GM18508 (cell line): ENCODE results near the gene MAGI1.

ENCODE experiments used
- ATAC-seq: cut with Tn5 transposase; IDR thresholded peaks from one replicate; pipeline ENCODE4 v1.9.1; 2021; ENCODE audit warnings: moderate number of reproducible peaks; ENCODE audit not compliant: insufficient read depth, unreplicated experiment

MAGI1 gene

DNA sequence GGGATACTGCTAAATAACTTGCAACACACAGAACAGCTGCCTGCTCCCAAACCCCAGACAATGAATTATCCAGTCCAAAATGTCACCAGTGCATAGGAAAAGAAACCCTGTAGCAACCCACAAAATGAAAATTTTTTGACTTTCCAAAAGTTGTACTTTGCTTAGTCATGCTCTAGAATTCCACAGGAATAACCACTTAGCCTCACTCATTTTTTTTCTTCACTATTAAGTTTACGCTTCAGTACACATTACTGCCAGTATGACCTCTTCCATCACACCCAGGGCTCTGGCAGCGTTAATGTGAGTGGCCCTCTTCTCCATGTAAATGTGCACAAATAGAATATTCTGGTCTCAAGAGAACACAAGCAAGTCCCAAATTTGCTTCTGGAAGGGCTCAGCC, 259.8 kb downstream of the MAGI1 start:
- ATAC-seq = no peak

DNA sequence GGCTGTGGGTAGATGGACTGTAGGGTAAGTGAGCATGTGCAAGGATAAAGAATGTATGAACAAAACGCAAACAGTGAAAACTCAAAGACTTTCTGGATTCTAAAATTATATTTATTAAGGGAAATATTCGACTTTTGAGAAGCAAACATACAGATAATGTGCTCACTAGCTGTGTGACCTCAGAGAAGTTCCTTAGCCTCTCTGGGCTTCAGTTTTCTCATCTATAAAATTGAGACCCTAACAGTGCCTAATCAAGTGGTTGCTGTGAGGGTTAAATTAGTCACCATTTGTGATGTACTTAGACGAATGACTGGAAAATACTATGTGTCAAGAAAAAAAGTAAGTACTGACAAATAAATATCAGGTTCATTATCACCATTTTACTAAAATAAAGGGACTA, 261.7 kb downstream of the MAGI1 start:
- ATAC-seq = no peak

DNA sequence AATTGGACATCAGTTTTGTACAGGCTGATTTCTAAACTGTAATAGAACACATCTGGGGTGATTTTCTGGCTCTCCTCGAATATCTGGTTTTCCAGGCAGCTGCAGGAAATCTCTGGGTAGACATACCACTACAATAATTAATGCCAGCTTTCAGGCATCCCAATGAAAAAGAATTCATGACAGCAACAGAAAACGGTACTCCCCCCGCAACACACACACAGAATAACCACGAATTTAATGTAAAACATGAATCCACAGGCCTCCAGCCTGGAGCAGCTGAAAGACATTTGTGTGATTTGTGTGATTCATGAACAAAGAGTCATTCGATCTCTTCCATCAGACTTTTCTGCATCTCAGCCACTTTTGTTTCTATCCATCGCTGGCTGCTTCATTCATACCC, 262.2 kb downstream of the MAGI1 start:
- no peak for ATAC-seq

DNA sequence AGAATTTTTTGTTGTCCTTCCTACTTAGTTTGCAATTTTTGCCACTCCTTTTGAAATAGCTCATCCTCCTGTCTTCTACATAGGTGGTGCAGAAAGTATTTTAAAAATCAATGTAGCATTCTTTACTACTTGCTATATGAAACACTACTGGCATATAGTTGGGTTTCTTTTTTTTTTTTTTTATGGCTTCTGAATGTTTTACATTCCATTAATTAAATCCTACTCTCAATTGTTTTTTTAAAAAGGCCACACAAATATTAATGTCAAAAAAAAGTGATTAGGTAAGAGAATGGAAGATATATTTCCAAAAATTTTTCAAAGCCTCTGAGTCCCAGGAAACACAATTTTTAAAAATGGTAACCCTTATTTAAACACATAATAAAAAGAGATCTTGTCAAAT, 262.6 kb downstream of the MAGI1 start:
- ATAC-seq = no peak

DNA sequence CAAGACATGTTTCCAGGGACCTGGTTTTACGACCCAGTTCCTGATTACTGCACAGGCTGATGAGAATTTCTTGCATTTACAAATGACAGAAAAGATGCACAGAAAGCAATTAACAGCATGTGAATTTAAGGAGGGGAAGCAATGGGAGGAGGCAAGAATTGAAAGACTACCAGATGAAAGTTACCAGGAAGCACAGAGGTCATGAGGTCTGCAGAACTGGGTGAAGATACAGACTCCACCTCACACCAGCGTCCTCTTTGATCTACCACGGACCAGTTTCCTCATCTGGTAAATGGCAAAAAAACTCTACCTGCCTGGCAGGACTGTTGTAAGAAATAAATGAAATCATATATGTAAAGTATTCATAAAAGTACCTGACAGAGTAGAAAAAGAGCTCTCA, 266.0 kb downstream of the MAGI1 start:
- no peak for ATAC-seq

DNA sequence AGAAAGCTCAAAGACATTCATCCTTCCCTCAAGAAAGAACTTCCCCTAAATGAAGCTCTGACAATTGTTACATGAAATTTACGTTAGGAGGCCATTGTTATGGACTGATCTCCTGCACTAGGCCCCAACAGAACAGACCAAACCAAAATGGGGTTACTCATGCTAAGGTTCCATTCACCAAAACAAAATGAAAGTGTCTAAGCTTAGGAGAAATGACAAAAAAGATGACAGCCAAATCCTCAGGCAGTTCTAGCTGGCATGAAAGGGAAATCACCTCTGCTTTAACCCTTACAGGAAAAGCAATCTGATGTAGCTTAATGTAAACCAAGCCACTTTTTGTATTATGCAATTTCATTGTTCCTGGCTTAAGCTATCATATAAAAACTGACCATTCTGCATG, 271.2 kb downstream of the MAGI1 start:
- ATAC-seq = no peak

DNA sequence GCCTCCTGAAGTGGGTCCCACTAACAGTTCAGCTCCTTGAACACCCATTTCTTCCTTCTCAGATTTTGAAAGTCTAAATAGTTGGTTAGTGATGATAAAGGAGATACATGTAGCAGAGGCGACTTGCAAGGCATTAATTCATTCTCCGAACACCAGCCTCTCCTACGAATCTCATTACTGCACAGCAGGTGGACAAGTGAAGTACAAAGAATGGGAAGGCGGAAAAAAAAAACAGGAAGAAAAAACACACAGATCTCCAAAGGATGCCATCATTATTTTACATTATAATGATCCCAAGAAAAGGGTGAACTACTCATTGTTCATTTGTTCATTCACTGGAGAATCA, 276.5 kb downstream of the MAGI1 start:
- no peak for ATAC-seq

DNA sequence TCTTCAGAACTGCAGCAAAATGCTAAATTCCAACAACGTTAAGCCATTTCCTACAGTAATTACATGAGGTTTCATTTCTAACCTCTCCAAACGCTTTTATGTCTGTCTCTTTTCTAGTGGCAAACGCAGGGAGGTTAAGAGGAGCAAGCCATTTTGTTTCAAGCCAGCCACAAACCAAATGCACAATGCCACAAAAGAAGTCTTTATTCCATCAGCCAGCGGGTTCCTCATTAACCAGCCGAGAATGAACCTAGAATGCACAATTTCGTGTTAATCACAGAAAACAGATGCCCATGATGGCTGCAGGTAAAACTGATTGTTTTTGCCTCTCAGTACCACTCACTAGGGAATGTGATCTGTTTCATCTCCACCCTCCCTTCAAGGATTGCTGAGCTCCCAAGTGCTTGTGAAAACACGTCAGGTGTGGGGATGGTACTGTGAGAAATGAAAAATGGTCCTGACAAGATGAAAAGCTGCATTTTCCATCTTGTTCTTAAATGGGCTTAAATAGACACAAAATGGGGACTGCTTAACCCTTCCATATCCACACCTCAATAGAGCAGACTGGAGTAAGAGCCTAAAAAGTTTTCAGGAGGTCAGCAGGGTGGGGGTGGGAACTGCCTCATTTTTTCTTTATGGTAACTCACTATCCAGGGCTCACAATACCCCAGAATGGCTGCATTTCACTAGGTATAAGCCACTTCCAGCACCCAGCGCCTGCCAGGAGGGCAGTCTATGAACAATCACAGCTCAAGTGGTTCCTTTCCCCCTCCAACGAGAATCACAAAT, 277.1 kb downstream of the MAGI1 start:
- no peak for ATAC-seq

DNA sequence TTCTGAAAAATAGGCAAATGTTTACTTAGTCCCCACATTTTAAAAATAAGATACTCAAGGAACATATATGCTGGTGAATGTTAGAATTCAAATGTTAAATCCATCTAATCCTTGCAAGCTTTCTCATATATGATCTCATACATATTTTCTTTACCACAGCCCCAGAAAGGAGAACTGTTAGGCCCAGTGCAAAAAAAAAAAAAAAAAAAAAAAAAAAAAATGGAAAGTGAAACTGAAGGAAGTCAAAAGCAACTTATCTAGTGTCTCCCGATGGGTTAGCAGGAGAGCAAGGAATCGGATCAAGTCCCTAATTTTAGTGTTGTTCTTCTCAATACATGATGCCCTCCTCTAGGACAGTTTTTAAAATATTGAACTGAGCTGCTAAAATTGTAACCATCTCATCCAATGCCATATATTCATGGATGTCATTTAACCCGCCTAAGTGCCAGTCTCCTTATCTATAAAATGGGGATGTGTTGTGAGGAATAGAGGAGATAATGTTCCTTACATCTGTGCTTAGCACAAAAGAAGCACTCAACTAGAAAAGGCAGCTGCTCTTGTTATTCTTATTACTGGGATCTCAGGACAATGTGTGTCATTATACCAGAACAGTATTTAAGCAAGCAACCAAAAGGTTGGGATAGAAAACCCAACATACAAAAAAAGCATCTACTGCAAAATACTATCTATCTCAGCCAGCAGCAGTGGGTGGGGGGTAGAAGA, 279.7 kb downstream of the MAGI1 start:
- ATAC-seq = no peak

DNA sequence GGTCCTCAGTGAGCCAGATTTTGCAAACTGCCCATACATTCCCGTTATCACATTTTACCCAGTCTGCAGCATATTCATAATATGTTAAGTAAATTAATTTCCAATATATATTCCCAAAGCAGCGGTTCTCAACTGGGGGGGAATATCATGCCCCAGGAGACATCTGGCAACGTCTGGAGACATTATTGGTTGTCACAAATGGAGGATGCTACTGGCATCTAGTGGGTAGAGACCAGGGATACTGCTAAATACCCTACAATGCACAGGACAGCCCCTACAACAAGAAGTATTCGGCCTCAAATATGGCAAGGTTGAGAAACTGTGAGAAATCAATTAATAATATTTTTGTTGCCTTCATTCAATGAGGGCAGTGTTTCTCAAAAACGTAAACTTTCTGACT, 280.3 kb downstream of the MAGI1 start:
- no peak for ATAC-seq

DNA sequence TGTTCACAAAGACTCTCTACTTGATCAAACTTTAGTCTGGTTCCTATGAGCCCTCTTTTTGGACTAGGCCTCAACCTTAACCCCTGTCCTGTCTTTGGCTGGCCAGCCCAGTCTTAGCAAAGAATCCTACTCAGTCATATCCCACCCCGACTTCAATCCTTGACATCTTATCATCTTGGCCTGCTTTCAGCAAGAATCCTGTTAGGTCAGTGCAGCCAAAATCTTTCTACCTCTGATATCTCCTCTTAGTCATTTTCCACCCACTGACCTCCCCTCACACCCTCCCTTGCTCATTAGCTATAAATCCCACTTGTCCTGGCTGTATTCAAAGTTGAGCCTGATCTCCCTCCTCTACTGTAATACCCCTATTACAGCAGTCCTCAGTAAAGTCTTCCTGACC, 286.1 kb downstream of the MAGI1 start:
- no peak for ATAC-seq

DNA sequence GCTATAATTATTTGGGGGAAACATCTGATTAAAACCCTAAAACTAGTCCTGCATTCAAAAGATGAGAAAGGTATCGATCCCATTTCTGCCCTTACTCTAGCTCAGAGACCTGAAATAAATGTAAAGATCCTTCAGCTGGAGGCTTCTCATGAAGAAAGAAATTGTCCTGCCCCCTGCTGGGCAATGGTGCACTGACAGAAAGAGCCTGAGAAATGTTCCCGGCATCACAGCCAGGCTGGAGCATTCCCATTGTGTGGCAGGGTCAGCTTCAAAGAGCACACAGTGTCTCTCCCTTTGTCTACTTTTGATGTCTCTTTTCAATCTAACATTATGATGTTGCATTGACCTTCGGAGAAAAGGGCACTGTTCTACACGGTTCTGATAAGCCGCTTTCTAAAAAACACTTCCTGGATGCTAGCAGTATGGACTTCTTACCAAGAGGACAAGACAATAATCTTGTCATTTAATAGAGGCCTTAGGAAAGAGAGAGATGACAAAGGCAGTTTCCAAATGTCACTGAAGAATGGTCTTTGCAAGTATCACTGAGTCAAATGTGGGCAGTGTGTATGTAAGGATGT, 287.5 kb downstream of the MAGI1 start:
- ATAC-seq = no peak

DNA sequence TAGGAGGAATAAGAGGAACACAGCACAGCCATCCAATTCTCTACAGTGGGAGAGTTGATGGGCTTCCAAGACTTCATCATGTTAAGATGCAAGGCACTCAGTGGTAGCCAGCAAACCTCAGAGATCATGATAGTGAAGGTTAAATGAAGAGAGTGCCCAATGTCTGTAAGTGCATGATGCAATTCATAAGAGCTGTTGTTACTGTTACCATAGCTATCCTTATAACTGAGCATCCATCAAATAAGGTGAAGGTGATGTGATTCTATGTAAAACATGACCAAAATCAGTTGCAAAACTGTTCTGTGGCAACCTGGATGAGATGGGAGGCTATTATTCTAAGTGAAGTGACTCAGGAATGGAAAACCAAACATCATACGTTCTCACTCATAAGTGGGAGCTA, 289.7 kb downstream of the MAGI1 start:
- no peak for ATAC-seq

DNA sequence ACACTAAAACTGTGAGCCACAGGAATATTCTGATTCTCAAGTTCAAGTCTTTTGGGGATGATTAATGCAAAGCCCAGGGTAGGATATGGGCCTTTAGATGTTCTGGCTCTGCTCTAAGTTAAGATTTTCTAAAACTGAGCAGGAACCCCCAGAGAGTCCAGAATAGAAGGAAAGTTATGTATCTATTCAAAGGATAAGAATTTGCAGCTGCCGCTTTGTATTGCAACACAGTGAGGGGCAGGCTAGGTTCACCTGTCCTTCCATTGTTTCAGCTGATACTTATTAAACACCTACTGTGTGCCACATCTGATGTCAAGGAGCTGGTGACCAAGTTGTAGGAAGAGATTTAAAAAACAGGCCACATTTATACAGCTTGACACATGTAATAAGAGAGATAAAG, 290.4 kb downstream of the MAGI1 start:
- no peak for ATAC-seq

DNA sequence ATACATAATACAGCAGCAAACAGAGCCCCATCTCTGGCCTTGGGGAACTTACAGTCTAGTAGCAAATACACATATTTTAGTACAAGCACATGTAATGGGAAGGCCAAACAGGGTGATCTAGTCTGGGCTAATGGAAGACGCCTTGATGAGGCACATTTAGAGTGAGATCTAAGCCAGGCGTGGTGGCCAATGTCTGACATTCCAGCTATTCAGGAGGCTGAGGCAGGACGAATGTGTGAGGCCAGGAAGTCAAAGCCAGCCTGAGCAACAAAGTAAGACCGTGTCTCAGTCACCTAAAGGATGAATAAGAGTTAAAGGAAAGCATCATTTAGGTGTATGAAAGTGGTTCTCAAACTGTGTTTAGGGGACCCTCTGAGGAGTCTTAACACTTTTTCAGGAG, 291.9 kb downstream of the MAGI1 start:
- ATAC-seq = no peak

DNA sequence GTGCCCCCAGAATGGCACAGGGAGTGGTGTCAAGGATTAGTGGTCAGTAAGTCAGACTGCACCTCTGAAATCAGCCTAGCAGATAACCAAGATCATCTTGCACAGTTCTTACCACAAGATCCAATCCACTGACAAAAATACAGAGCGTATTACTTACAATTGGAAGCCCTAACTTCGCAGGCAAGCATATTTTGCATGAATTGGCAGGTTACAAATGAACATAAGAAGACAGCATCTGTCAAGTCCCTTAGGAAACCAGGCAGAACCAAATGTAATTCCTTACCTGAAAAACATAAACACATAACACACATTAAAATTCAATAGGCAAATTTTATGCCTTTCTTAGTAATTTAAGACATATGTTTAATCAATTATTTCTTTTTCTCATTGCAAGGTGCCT, 293.4 kb downstream of the MAGI1 start:
- ATAC-seq = no peak

DNA sequence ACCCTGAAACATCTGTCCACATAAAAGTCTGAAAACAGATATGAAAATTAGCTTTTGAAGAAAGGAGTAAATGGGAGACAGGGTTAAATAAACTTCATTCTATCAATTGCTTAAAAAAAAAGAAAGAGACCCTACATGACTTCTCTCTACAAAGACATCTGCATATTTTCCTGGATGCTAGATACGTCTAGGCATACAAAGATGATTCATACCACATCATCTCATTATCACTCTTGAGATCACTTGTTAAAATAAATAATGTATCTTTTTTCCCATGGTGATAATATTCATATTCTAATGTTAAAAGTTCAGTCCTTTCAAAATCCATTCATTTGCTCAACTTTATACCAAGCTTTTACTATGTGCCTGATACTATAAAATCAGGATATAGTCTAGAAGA, 295.8 kb downstream of the MAGI1 start:
- no peak for ATAC-seq

DNA sequence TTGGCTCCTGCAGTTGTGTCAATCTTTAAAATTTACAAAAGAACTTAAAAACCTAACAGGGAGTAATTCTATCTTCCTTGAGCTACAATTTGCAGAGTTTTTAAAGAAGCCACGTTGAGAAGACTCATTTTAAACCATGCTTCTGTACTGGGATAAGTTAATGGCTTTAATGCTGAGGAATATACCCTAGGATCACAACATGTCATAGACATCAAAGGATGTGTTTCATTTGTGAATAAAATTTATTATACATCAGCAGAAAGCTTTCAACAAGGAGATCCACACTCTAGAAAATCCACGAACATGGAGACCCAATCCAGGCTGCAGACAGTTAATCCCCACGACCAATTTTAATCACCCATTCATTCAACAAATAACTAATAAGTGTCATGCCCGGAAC, 297.2 kb downstream of the MAGI1 start:
- ATAC-seq = no peak

DNA sequence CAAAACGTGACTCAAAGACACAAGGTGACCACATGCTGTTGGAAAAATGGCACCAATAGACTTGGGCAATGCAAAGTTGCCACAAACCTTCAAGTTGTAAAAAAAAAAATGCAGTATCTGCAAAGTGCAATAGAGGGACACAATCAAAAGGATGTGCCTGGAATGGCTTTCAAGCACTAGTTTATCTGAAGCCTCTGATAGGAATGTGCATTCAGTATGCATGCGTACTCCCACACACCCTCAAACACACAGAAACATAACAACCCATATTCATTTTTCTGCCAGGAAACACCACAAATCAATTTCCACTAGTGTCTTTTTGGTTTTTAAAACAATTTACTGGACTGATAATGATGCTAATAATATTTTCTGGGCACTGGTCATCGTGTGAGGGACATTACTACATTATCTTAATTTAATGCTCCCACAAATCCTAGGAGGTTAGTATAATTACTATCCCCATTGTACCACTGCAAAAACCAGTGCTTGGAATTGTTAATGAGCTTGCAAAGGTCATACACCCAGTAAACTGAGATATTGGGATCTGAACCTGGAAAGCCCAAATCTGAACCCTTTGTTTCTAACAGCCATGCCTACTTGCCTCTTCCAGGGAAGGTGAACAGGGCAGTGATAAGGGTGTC, 298.7 kb downstream of the MAGI1 start:
- ATAC-seq = no peak

DNA sequence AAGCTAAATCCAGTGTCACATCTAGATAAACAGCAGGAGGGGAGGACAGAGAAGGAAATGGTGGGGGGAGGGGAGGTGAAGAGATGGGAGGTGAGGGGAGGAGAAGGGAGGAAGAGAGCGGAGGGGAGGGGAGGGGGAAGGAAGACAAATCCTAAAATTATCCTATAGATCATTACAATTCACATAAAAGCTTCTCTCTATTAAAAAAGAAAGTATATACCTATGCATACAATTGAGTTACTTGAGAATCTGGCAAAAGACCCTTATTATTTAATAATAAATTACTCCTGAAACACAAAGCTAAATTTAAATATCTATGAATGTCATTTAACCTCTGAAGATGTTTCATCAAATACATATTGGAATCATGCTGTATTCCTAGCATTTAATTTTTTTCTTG, 303.9 kb downstream of the MAGI1 start:
- no peak for ATAC-seq

DNA sequence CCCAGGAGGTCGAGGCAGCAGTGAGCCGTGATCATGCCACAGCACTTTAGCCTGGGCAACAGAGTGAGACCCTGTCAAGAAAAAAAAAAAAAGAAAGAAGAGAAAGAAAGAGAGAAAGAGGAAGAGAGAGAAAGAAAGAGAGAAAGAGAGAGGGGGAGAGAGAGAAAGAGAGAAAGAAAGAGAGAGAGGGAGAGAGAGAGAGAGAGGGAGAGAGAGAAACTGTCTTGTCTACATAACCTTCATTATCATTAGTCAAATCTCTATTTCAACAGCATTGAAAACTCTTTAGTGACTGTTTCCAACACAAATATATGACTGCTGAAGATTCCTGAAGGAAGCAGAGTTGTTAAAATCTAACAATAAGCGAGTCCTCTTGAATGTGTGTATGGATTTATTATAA, 304.3 kb downstream of the MAGI1 start:
- no peak for ATAC-seq
